Liver (tissue), 9 donors: ENCODE data around the gene ZNF280B. TPM values are rescaled to one million over a fixed set of nuclear protein-coding genes. Genes with fewer than 3 reads are reported as not detected.

Experiments
- DNase-seq: peaks from one replicate; pipeline ENCODE4 v3.0.0-alpha.2; 2017; ENCODE audit warnings: low spot score
- H3K27ac ChIP-seq, 2 donors: one replicate each; pipeline ENCODE4 v1.7.0; 2013; ENCODE audit warnings: inconsistent platforms in 2 of 2, low read length in 2 of 2, control low read depth in 1 of 2, low read depth in 1 of 2, mild to moderate bottlenecking in 1 of 2
- H3K27me3 ChIP-seq, 4 donors: one replicate each; pipeline versions ENCODE4 v1.6.1 to v1.7.0; 2013; ENCODE audit warnings: low read length in 3 of 4, inconsistent platforms in 1 of 4, mild to moderate bottlenecking in 1 of 4, moderate library complexity in 1 of 4; ENCODE audit not compliant: control insufficient read depth in 4 of 4, insufficient read depth in 4 of 4
- H3K36me3 ChIP-seq, 4 donors: one replicate each; pipeline versions ENCODE4 v1.6.1 to v1.7.0; 2013; ENCODE audit warnings: low read length in 3 of 4, mild to moderate bottlenecking in 3 of 4, low read depth in 1 of 4, moderate library complexity in 1 of 4; ENCODE audit not compliant: control insufficient read depth in 4 of 4, insufficient read depth in 3 of 4
- H3K4me1 ChIP-seq, 4 donors: one replicate each; pipeline versions ENCODE4 v1.6.1 to v1.7.0; 2013; ENCODE audit warnings: low read length in 3 of 4, mild to moderate bottlenecking in 3 of 4, moderate library complexity in 1 of 4; ENCODE audit not compliant: control insufficient read depth in 4 of 4, insufficient read depth in 4 of 4
- H3K4me3 ChIP-seq, 3 donors: one replicate each; pipeline versions ENCODE4 v1.6.1 to v1.7.0; 2013; ENCODE audit warnings: low read length in 3 of 3, control low read depth in 1 of 3, low read depth in 1 of 3, mild to moderate bottlenecking in 1 of 3
- H3K9ac ChIP-seq, 2 donors: one replicate each; pipeline ENCODE4 v1.7.0; 2013; ENCODE audit warnings: low read length in 2 of 2, mild to moderate bottlenecking in 2 of 2, moderate library complexity in 2 of 2, control low read depth in 1 of 2, low read depth in 1 of 2
- H3K9me3 ChIP-seq, 4 donors: one replicate each; pipeline versions ENCODE4 v1.6.1 to v1.7.0; 2013; ENCODE audit warnings: low read length in 3 of 4; ENCODE audit not compliant: control insufficient read depth in 4 of 4
- ATF3 ChIP-seq: IDR thresholded peaks from 2 replicates; pipeline ENCODE4 v1.6.1; 2016; ENCODE audit warnings: antibody characterized with exemption
- FOXA1 ChIP-seq: IDR thresholded peaks from 2 replicates; pipeline ENCODE4 v1.6.1; 2016; ENCODE audit warnings: antibody characterized with exemption
- FOXA2 ChIP-seq: IDR thresholded peaks from 2 replicates; pipeline ENCODE4 v1.6.1; 2016; ENCODE audit warnings: antibody characterized with exemption
- GABPA ChIP-seq, 2 donors: IDR thresholded peaks in 1 of 2; conservative IDR thresholded peaks in 1 of 2; 2 replicates each; pipeline ENCODE4 v1.6.1; 2016; ENCODE audit warnings: antibody characterized with exemption in 2 of 2, mild to moderate bottlenecking in 1 of 2, moderate library complexity in 1 of 2
- HNF4G ChIP-seq: IDR thresholded peaks from 2 replicates; pipeline ENCODE4 v1.6.1; 2016; ENCODE audit warnings: antibody characterized with exemption
- MAX ChIP-seq: IDR thresholded peaks from 2 replicates; pipeline ENCODE4 v1.6.1; 2016; ENCODE audit warnings: antibody characterized with exemption
- RAD21 ChIP-seq, 2 donors: IDR thresholded peaks; 2 replicates each; pipeline ENCODE4 v1.6.1; 2016; ENCODE audit warnings: antibody characterized with exemption in 2 of 2, mild to moderate bottlenecking in 2 of 2
- REST ChIP-seq: IDR thresholded peaks from 2 replicates; pipeline ENCODE4 v1.6.1; 2016; ENCODE audit warnings: antibody characterized with exemption, mild to moderate bottlenecking
- SP1 ChIP-seq: IDR thresholded peaks from 2 replicates; pipeline ENCODE4 v1.6.1; 2018; ENCODE audit warnings: antibody characterized with exemption, mild to moderate bottlenecking
- TAF1 ChIP-seq: conservative IDR thresholded peaks from 2 replicates; pipeline ENCODE4 v1.6.1; 2016; ENCODE audit warnings: antibody characterized with exemption, mild to moderate bottlenecking
- YY1 ChIP-seq: IDR thresholded peaks from 2 replicates; pipeline ENCODE4 v1.6.1; 2016; ENCODE audit warnings: antibody characterized with exemption, mild to moderate bottlenecking
- ZBTB33 ChIP-seq: IDR thresholded peaks from 2 replicates; pipeline ENCODE4 v1.6.1; 2016; ENCODE audit warnings: antibody characterized with exemption
- WGBS: extraction: QIAGEN DNeasy Blood & Tissue Kit; methylation state at CpG from one replicate; pipeline ENCODE4 v1.1.7; 2013; 5-methylcytosine and 5-hydroxymethylcytosine counted together
- polyA plus RNA-seq, 2 donors: library from polyadenylated mRNA; stranded (reverse) in 1 of 2; unstranded in 1 of 2; fragments of 200-250 nt in 1 of 2; fragments of >200 nt in 1 of 2; fragmentation: Nextera tagmentation in 1 of 2; extraction: Ambion mirVana in 1 of 2; gene quantifications; one replicate each; pipeline versions ENCODE4 v1.2.1 to v1.2.3, GENCODE V29; 2013 to 2015
- total RNA-seq, 2 donors: library from RNA; depleted of rRNA; stranded (reverse); fragments of >200 nt; gene quantifications; one replicate each; pipeline ENCODE4 v1.2.3, GENCODE V29; 2014
- TF ChIP-seq, protein P1 (sequence below): fragments of 150-350 bp; IDR thresholded peaks from 2 replicates; pipeline ENCODE4 v1.5.1; 2017; ENCODE audit warnings: improper control_type of control experiment, low read depth, low read length; ENCODE audit not compliant: missing input control
- donor health status: healthy.
- donor health status: healthy.
- donor health status: healthy.
- donor health status: healthy.
- donor health status: healthy.

ZNF280B gene
- total and polyA plus RNA-seq, 4 donors = 0.03 to 0.84 (median 0.06) TPM

DNA sequence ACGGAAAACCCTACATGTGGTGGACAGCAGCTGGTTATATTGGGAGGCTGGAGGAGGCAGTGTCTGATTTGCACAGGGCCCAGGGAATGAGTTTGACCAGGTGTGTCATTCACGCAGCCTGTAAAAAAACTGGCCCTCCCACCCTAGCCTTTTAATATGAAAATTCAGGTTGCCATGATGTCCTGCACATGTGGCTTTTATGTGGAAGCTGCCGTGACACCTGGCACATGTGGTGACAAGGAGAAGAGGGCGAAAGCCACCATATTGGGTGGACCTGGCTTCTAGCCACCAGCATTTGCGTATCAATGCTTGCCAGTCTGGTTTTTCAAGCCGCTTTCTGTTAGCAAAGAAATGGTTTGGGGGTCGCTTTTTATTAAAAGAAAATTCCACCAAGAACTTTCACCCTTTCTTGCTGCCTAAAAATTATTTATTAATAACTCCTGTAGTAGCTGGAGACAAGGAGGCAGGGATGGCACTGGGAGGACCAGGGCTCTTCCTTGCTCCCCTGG is 43.4 kb downstream of the ZNF280B start:
- Histone ChIP-seq H3K9me3 (peaks cover 0 to 6% (median 1%) of the 10 kb centered on the region in 4 donors), H3K4me1 (no peaks in the 10 kb centered on the region), H3K9ac (no peak overlapping the region), H3K4me3 (no peak overlapping the region), H3K27me3 (peaks cover 0 to 2% (median under 1%) of the 10 kb centered on the region in 4 donors), H3K27ac (no peak overlapping the region), H3K36me3 (no peaks in the 10 kb centered on the region)
- TF ChIP-seq RAD21 (IDR thresholded peaks at IDR 0.05) (no peak), HNF4G (no peak), YY1 (no peak), MAX (no peak), FOXA2 (no peak), SP1 (no peak), REST (no peak), GABPA (IDR thresholded peaks at IDR 0.05 in 1 of 2, conservative IDR thresholded peaks at IDR 0.05 in 1 of 2) (no peak)
- DNase-seq = no peak
- WGBS = 71% methylated on average over 7 of the region's 7 CpGs

GRCh38 chr22:22464541-22465054 is 43.9 kb downstream of the ZNF280B start:
- WGBS = 78% methylated on average over 11 of the region's 11 CpGs
- no peak for TF ChIP-seq HNF4G
- no peak for TF ChIP-seq RAD21 (IDR thresholded peaks at IDR 0.05)
- TF ChIP-seq MAX = no peak
- no peak for TF ChIP-seq TAF1
- no peak for TF ChIP-seq FOXA2
- no peak for TF ChIP-seq ZBTB33
- TF ChIP-seq SP1 = no peak
- no peak for TF ChIP-seq ATF3
- TF ChIP-seq, protein P1, sequence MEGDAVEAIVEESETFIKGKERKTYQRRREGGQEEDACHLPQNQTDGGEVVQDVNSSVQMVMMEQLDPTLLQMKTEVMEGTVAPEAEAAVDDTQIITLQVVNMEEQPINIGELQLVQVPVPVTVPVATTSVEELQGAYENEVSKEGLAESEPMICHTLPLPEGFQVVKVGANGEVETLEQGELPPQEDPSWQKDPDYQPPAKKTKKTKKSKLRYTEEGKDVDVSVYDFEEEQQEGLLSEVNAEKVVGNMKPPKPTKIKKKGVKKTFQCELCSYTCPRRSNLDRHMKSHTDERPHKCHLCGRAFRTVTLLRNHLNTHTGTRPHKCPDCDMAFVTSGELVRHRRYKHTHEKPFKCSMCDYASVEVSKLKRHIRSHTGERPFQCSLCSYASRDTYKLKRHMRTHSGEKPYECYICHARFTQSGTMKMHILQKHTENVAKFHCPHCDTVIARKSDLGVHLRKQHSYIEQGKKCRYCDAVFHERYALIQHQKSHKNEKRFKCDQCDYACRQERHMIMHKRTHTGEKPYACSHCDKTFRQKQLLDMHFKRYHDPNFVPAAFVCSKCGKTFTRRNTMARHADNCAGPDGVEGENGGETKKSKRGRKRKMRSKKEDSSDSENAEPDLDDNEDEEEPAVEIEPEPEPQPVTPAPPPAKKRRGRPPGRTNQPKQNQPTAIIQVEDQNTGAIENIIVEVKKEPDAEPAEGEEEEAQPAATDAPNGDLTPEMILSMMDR = no peak
- no peak for TF ChIP-seq FOXA1
- TF ChIP-seq YY1 = no peak
- TF ChIP-seq GABPA (IDR thresholded peaks at IDR 0.05 in 1 of 2, conservative IDR thresholded peaks at IDR 0.05 in 1 of 2) = no peak
- no peak for TF ChIP-seq REST

More at GRCh38 chr22:22464541-22465054, 43.9 kb downstream of the ZNF280B start:
- no peaks in the 10 kb centered on the region for H3K36me3 ChIP-seq
- DNase-seq = no peak
- peaks cover 0 to 2% (median under 1%) of the 10 kb centered on the region in 4 donors for H3K27me3 ChIP-seq
- no peak overlapping the region for H3K9ac ChIP-seq
- no peaks in the 10 kb centered on the region for H3K4me1 ChIP-seq
- no peak overlapping the region for H3K4me3 ChIP-seq
- H3K9me3 ChIP-seq = peaks cover 2 to 10% (median 5%) of the 10 kb centered on the region in 4 donors
- H3K27ac ChIP-seq = no peak overlapping the region
